HUES6 (cell line): ENCODE measurements around the gene HIVEP3.

Source experiments
- H3K27ac ChIP-seq: 2 replicates; pipeline ENCODE4 v1.7.0; 2013; ENCODE audit warnings: low read depth, mild to moderate bottlenecking, low read length, inconsistent platforms
- H3K27me3 ChIP-seq: 2 replicates; pipeline ENCODE4 v1.6.1; 2013; ENCODE audit warnings: low read length; ENCODE audit not compliant: control insufficient read depth, insufficient read depth
- H3K36me3 ChIP-seq: 2 replicates; pipeline ENCODE4 v1.6.1; 2013; ENCODE audit warnings: low read length; ENCODE audit not compliant: control insufficient read depth, insufficient read depth
- H3K4me1 ChIP-seq: 2 replicates; pipeline ENCODE4 v1.6.1; 2013; ENCODE audit warnings: low read length; ENCODE audit not compliant: control insufficient read depth, insufficient read depth
- H3K4me3 ChIP-seq: 2 replicates; pipeline ENCODE4 v1.5.1; 2013; ENCODE audit warnings: low read depth, low read length
- H3K9ac ChIP-seq: one replicate; pipeline ENCODE4 v1.6.1; 2013; ENCODE audit warnings: mild to moderate bottlenecking, low read length
- H3K9me3 ChIP-seq: 2 replicates; pipeline ENCODE4 v1.6.1; 2013; ENCODE audit warnings: low read depth, low read length; ENCODE audit not compliant: control insufficient read depth, insufficient read depth

The HIVEP3 gene

GRCh38 chr1:41894808-41895483 is 23.8 kb downstream of the HIVEP3 start:
- Histone ChIP-seq H3K36me3 (no peaks in the 10 kb centered on the region), H3K9me3 (no peaks in the 10 kb centered on the region), H3K4me3 (no peak overlapping the region), H3K9ac (no peak overlapping the region), H3K4me1 (peaks cover 17% of the 10 kb centered on the region), H3K27me3 (no peaks in the 10 kb centered on the region), H3K27ac (no peak overlapping the region)

GRCh38 chr1:41894101-41894807 is 24.5 kb downstream of the HIVEP3 start:
- no peaks in the 10 kb centered on the region for H3K9me3 ChIP-seq
- H3K27ac ChIP-seq: no peak overlapping the region
- H3K4me3 ChIP-seq: no peak overlapping the region
- no peaks in the 10 kb centered on the region for H3K36me3 ChIP-seq
- H3K4me1 ChIP-seq: peaks cover 17% of the 10 kb centered on the region
- H3K27me3 ChIP-seq: no peaks in the 10 kb centered on the region
- H3K9ac ChIP-seq: no peak overlapping the region

- H3K4me3 ChIP-seq: no peak overlapping the region
- no peaks in the 10 kb centered on the region for H3K36me3 ChIP-seq
- H3K27ac ChIP-seq: no peak overlapping the region
- H3K9ac ChIP-seq: no peak overlapping the region
- peaks cover 9% of the 10 kb centered on the region for H3K4me1 ChIP-seq
- no peaks in the 10 kb centered on the region for H3K9me3 ChIP-seq
- H3K27me3 ChIP-seq: no peaks in the 10 kb centered on the region
These were observed 26.4 kb downstream of the HIVEP3 start for GRCh38 chr1:41892301-41892781.

GRCh38 chr1:41891199-41891896 is 27.4 kb downstream of the HIVEP3 start:
- H3K9me3 ChIP-seq: no peaks in the 10 kb centered on the region
- no peaks in the 10 kb centered on the region for H3K36me3 ChIP-seq
- no peaks in the 10 kb centered on the region for H3K27me3 ChIP-seq
- no peak overlapping the region for H3K27ac ChIP-seq
- H3K4me3 ChIP-seq: no peak overlapping the region
- H3K9ac ChIP-seq: no peak overlapping the region
- H3K4me1 ChIP-seq: peaks cover 9% of the 10 kb centered on the region

GRCh38 chr1:41890825-41891198 is 27.9 kb downstream of the HIVEP3 start:
- Histone ChIP-seq H3K36me3 (no peaks in the 10 kb centered on the region), H3K27ac (no peak overlapping the region), H3K27me3 (no peaks in the 10 kb centered on the region), H3K4me3 (no peak overlapping the region), H3K9ac (no peak overlapping the region), H3K4me1 (peaks cover 9% of the 10 kb centered on the region), H3K9me3 (no peaks in the 10 kb centered on the region)

- H3K27ac ChIP-seq: no peak overlapping the region
- no peak overlapping the region for H3K9ac ChIP-seq
- H3K36me3 ChIP-seq: no peaks in the 10 kb centered on the region
- H3K4me1 ChIP-seq: peaks cover 9% of the 10 kb centered on the region
- no peak overlapping the region for H3K4me3 ChIP-seq
- no peaks in the 10 kb centered on the region for H3K27me3 ChIP-seq
- H3K9me3 ChIP-seq: no peaks in the 10 kb centered on the region
These were observed 29.0 kb downstream of the HIVEP3 start for GRCh38 chr1:41889506-41890414.

GRCh38 chr1:41888756-41889155 is 30.0 kb downstream of the HIVEP3 start:
- Histone ChIP-seq H3K9ac (no peak overlapping the region), H3K27ac (no peak overlapping the region), H3K4me3 (no peak overlapping the region), H3K4me1 (peaks cover 13% of the 10 kb centered on the region), H3K9me3 (no peaks in the 10 kb centered on the region), H3K27me3 (no peaks in the 10 kb centered on the region), H3K36me3 (no peaks in the 10 kb centered on the region)

- peaks cover 13% of the 10 kb centered on the region for H3K4me1 ChIP-seq
- no peak overlapping the region for H3K4me3 ChIP-seq
- no peaks in the 10 kb centered on the region for H3K9me3 ChIP-seq
- no peak overlapping the region for H3K9ac ChIP-seq
- no peak overlapping the region for H3K27ac ChIP-seq
- no peaks in the 10 kb centered on the region for H3K27me3 ChIP-seq
- H3K36me3 ChIP-seq: no peaks in the 10 kb centered on the region
These were observed 31.4 kb downstream of the HIVEP3 start for GRCh38 chr1:41887365-41887764.

- no peaks in the 10 kb centered on the region for H3K36me3 ChIP-seq
- no peak overlapping the region for H3K9ac ChIP-seq
- H3K9me3 ChIP-seq: no peaks in the 10 kb centered on the region
- 0 out of 2 replicates have a peak, but pooled peaks cover 4% of the 10 kb centered on the region for H3K4me1 ChIP-seq
- no peak overlapping the region for H3K4me3 ChIP-seq
- H3K27ac ChIP-seq: no peak overlapping the region
- H3K27me3 ChIP-seq: no peaks in the 10 kb centered on the region
These were observed 34.2 kb downstream of the HIVEP3 start for GRCh38 chr1:41884256-41885230.

GRCh38 chr1:41883507-41883906 is 35.2 kb downstream of the HIVEP3 start:
- Histone ChIP-seq H3K9me3 (no peaks in the 10 kb centered on the region), H3K27me3 (no peaks in the 10 kb centered on the region), H3K27ac (no peak overlapping the region), H3K36me3 (no peaks in the 10 kb centered on the region), H3K4me3 (no peak overlapping the region), H3K4me1 (0 out of 2 replicates have a peak, but pooled peaks cover 4% of the 10 kb centered on the region), H3K9ac (no peak overlapping the region)
